Mesothelial cell of epicardium (in vitro differentiated cells): ENCODE results near the gene GABRP. TPM values are rescaled to one million over a fixed set of nuclear protein-coding genes. Genes with fewer than 3 reads are reported as not detected.

ENCODE experiments used
- DNase-seq, 2 experiments: peaks; one replicate each; pipeline ENCODE4 v3.0.0; 2021; ENCODE audit warnings: low spot score in 2 of 2; ENCODE audit not compliant: unreplicated experiment in 2 of 2
- H3K27ac Mint-ChIP-seq: 2 replicates; pipeline ENCODE4 v1.8.0; 2021; ENCODE audit warnings: mixed read lengths
- H3K27me3 Mint-ChIP-seq: 2 replicates; pipeline ENCODE4 v1.8.0; 2021; ENCODE audit warnings: low read depth, mixed read lengths
- H3K36me3 Mint-ChIP-seq: 2 replicates; pipeline ENCODE4 v1.8.0; 2021; ENCODE audit warnings: mixed read lengths
- H3K4me1 Mint-ChIP-seq: 2 replicates; pipeline ENCODE4 v1.8.0; 2021; ENCODE audit warnings: mixed read lengths
- H3K4me3 Mint-ChIP-seq: 2 replicates; pipeline ENCODE4 v1.8.0; 2021; ENCODE audit warnings: mild to moderate bottlenecking, moderate library complexity, mixed read lengths
- H3K9me3 Mint-ChIP-seq: 2 replicates; pipeline ENCODE4 v1.8.0; 2021; ENCODE audit warnings: mixed read lengths
- CTCF ChIP-seq: fragments of 200-600 bp; sonication (generic); IDR thresholded peaks from one replicate; pipeline ENCODE4 v1.5.0; 2021; ENCODE audit warnings: antibody characterized with exemption; ENCODE audit not compliant: unreplicated experiment
- total RNA-seq: library from RNA; stranded (reverse); gene quantifications from 3 replicates; pipeline ENCODE4 v1.2.1, GENCODE V29; 2021

Gene GABRP
- total RNA-seq, 1 donor from 2014 or later: 301 TPM

GRCh38 chr5:170836226-170836625 lies 52.7 kb downstream of the GABRP start:
- peaks cover 8% of the 10 kb centered on the region for H3K9me3 Mint-ChIP-seq
- no peaks in the 10 kb centered on the region for H3K36me3 Mint-ChIP-seq
- no peak for DNase-seq
- no peak for TF ChIP-seq CTCF
- H3K4me1 Mint-ChIP-seq: peaks cover 21% of the 10 kb centered on the region
- H3K27ac Mint-ChIP-seq: no peak overlapping the region
- H3K27me3 Mint-ChIP-seq: no peaks in the 10 kb centered on the region
- no peak overlapping the region for H3K4me3 Mint-ChIP-seq

GRCh38 chr5:170843870-170844269 lies 60.3 kb downstream of the GABRP start:
- no peak for TF ChIP-seq CTCF
- Mint-ChIP-seq H3K4me3 (no peak overlapping the region), H3K27ac (no peak overlapping the region), H3K4me1 (no peaks in the 10 kb centered on the region), H3K36me3 (no peaks in the 10 kb centered on the region), H3K9me3 (peaks cover 10% of the 10 kb centered on the region), H3K27me3 (no peaks in the 10 kb centered on the region)
- DNase-seq: no peak

GRCh38 chr5:170844651-170845050 lies 61.1 kb downstream of the GABRP start:
- peaks cover 10% of the 10 kb centered on the region for H3K9me3 Mint-ChIP-seq
- no peak for DNase-seq
- TF ChIP-seq CTCF: no peak
- H3K27me3 Mint-ChIP-seq: no peaks in the 10 kb centered on the region
- H3K4me1 Mint-ChIP-seq: no peaks in the 10 kb centered on the region
- H3K4me3 Mint-ChIP-seq: no peak overlapping the region
- H3K36me3 Mint-ChIP-seq: no peaks in the 10 kb centered on the region
- no peak overlapping the region for H3K27ac Mint-ChIP-seq

GRCh38 chr5:170846416-170846815 lies 62.9 kb downstream of the GABRP start:
- Mint-ChIP-seq H3K4me1 (no peaks in the 10 kb centered on the region), H3K27me3 (no peaks in the 10 kb centered on the region), H3K27ac (no peak overlapping the region), H3K4me3 (no peak overlapping the region), H3K36me3 (no peaks in the 10 kb centered on the region), H3K9me3 (peaks cover 10% of the 10 kb centered on the region)
- no peak for TF ChIP-seq CTCF
- DNase-seq: no peak

- DNase-seq: no peak
- no peak for TF ChIP-seq CTCF
- H3K36me3 Mint-ChIP-seq: no peaks in the 10 kb centered on the region
- no peaks in the 10 kb centered on the region for H3K27me3 Mint-ChIP-seq
- H3K27ac Mint-ChIP-seq: no peak overlapping the region
- peaks cover 10% of the 10 kb centered on the region for H3K9me3 Mint-ChIP-seq
- H3K4me3 Mint-ChIP-seq: no peak overlapping the region
- no peaks in the 10 kb centered on the region for H3K4me1 Mint-ChIP-seq
These were observed 63.3 kb downstream of the GABRP start for GRCh38 chr5:170846846-170847245.

GRCh38 chr5:170848033-170848432 lies 64.5 kb downstream of the GABRP start:
- H3K27me3 Mint-ChIP-seq: no peaks in the 10 kb centered on the region
- H3K4me1 Mint-ChIP-seq: no peaks in the 10 kb centered on the region
- TF ChIP-seq CTCF: no peak
- no peak overlapping the region for H3K27ac Mint-ChIP-seq
- no peak overlapping the region for H3K4me3 Mint-ChIP-seq
- no peaks in the 10 kb centered on the region for H3K36me3 Mint-ChIP-seq
- H3K9me3 Mint-ChIP-seq: peaks cover 10% of the 10 kb centered on the region
- no peak for DNase-seq
